GM12873 (cell line): ENCODE results near the gene SP2.
A peak's percentile ranks its signal among the peaks of the same experiment; 100 is the strongest.

Experiments
- TF ChIP-seq, protein P1 (sequence below): IDR thresholded peaks from 2 replicates; pipeline ENCODE4 v1.5.1; 2012; ENCODE audit warnings: low read depth, mild to moderate bottlenecking, moderate library complexity, low read length, control low read depth; ENCODE audit not compliant: insufficient read depth; ENCODE audit errors: missing control alignments

Gene SP2

DNA sequence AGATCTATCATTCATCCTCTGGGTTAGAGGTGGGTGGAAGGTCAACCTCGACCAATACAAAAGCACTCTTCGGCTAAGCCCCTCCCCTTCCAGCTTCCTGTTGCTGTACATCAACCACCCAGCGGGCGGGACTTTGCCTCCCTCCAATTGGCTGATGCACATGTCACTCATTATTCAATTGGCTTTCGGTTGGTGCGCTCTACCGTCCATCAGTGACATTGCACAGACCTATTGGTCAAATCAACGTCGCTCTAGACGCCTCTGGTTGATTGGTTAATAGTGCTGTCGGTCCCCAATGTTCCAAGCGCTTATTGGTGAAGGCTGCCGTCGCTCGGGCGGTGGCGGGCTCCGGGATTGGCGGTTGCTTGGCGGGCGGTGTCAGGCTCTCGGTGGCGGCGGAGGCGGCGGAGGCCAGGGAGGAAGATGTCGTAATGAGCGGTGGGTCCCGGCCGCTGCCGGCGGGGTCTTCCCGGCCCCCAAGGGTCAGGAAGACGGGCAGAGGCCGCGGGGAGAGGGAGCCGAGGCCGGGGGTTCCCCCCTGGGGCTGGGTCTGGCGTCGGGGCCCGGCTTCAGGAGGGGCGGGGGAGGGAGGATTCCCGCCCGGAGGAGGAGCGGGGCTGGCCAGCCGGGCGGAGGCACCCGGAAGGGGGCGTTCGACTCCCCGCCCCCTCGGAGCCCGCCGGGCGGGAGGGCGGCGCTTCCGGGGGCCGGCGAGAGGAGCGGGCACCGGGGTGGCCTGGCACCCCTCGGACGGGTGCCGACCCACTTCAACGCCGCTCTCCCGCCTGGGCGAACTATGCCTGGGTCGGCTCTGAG, at the start of gene SP2:
Gene SP2 (plus strand): TSS at position 381 of the 816 bp plus-strand sequence. CDS start 51 bp downstream, at position 432.
- TF ChIP-seq, protein P1, sequence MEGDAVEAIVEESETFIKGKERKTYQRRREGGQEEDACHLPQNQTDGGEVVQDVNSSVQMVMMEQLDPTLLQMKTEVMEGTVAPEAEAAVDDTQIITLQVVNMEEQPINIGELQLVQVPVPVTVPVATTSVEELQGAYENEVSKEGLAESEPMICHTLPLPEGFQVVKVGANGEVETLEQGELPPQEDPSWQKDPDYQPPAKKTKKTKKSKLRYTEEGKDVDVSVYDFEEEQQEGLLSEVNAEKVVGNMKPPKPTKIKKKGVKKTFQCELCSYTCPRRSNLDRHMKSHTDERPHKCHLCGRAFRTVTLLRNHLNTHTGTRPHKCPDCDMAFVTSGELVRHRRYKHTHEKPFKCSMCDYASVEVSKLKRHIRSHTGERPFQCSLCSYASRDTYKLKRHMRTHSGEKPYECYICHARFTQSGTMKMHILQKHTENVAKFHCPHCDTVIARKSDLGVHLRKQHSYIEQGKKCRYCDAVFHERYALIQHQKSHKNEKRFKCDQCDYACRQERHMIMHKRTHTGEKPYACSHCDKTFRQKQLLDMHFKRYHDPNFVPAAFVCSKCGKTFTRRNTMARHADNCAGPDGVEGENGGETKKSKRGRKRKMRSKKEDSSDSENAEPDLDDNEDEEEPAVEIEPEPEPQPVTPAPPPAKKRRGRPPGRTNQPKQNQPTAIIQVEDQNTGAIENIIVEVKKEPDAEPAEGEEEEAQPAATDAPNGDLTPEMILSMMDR = no peak

DNA sequence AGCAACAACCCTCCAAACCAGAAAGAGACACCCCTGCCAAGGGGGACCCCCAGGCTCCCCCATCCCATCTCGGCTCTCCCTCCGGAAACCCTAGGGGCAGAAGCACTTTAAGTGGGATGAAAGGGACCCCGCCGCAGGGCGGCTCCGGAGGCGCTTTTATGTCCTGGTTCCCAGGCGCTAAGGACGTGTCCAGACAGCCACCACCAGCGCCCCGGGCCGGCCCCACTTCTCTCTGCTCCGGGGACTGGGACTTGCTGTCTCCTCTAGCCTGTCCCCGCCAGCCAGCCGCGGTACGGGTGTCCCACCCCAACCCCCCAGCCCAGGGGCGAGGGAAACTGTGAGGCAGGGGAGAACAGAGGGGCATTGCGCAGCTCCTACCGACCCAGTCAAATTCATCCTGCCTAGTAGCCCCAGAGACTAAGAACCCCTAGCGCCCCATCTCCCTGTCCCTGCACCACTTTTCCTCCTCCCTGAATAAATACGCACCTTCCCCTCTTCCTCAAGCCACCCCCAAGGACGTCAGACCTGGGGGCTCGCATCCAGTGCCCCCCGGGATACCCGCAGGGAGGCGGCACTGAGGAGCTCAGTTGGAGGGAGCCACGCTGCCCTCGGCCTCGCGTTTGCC, 49.2 kb upstream of the SP2 start:
- TF ChIP-seq, protein P1 = no peak

DNA sequence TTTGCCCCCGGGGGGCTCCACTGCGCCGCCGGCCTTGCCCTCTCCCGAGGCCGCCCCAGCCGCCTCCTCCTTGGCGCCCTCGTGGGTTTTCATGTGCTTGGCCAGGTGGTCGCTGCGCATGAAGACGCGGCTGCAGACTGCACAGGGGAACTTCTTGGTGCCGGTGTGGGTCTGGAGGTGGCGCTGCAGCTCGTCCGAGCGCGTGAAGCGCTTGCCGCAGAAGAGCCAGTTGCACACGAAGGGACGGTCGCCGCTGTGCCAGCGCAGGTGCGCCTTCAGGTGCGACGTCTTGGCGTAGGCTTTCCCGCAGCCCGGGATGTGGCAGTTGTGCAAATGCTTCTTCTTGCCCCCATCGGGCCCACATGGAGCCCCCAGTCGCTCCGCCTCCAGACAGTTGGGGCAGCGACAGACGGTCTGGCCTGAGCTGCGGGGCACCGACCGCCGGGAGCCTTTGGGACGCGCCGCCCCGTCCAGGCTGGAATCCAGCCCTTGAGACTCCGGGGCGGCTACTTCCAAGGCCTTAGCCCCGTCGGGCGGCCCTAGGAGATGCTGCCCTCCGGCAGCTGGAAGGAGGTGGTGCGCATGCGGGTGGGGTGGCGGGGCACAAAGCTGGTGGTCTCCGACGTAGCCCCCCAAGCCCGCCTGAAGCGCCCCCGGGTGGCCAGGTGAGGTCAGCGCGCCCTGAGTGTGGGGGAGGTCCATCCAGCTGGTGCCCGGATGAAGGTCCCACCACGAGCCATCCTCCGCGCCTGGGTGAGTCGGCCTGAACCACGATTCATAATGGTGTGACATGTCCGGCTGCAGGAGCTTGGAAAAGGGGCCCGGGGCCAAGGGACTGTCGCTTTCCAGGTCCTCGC, 48.5 kb upstream of the SP2 start:
- TF ChIP-seq, protein P1 = peak; percentile 34

- TF ChIP-seq, protein P1 = no peak
Observed at GRCh38 chr17:47848198-47848513, 47.9 kb upstream of the SP2 start.

DNA sequence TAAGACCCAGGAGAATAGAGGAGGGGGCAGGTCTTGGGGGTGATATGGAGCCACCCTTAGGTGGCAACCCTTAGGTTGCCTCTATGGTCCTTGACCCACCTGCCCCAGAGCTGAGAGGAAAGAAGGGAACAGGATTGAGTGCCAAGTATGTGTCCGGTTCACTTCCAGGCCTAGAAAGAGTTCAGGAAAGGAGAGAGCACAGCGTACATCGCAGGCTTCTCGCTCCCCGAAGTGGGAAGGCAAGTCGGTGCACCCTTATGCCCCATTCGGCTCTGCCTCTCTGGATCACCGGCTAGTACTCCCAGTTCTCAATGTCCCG, 45.7 kb upstream of the SP2 start:
- TF ChIP-seq, protein P1 = no peak

DNA sequence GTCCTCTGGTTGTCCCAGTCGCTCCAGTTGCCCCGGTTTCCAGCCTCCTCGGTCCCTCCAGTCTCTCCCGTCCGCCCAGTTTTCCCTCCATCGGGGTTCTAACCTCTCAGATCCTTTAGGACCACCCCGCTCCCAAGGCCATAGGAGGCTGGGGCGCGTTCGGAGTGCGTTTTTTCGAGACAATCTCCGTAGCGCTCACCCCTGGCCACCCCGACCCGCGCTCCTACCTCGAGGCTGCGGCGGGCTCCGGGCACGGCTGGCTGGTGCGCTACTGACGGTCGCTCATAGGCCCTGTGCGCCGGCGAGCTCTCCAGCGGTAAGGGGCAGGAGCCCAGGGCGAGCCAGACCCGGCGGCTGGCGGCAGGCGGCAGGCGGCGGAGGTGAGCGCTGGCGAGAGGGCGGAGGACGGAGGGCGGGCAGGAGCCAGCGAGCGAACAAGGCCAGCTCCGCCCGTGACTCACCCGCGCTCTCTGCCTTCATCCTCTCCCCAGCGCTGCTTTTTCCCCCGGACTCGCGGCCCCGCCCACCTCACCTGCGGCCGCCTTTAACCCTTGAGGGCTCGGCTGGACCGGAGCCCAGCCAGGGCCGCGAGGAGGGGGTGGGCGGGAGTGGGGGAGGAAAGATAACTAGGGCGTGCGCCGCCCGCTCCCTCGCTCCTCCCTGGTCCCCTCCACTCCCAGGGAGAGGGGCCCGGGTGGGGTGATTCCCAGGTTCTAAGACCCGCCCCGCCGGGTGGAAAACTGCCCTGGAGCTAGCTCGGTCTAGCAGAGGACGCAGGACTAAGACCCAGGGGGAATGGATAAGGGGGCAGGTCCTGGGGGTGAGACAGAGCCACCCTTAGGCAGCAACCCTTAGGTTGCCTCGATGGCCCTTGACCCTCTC, 45.1 kb upstream of the SP2 start, which contains the start of gene SP6:
Gene SP6 (minus strand): TSS at position 472 of the 882 bp plus-strand sequence. CDS start 2,734 bp downstream, outside the sequence.
- TF ChIP-seq, protein P1 = no peak

DNA sequence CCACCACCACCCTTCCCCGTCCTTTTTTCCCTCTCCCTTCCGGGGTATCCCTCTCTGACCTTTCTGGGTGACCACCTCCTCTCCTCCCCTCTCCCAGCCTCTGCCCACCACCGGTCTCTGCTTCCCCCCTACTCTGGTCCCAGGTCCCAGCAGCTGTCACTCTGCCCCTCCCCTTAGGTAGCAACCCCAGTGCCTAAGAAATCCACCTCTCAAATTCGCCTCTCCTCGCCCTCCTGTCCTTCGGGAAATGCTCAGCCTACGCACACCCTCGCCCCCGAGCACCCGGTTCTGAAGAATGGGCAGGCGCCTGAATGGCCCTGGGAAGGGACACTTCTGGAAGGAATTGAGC, 44.3 kb upstream of the SP2 start:
- TF ChIP-seq, protein P1 = no peak
